WI38 (cell line): ENCODE results near the gene ZNF146.

Experiments
- H3K4me3 ChIP-seq: 2 replicates; pipeline ENCODE4 v1.5.1; 2011; ENCODE audit warnings: low read depth, mild to moderate bottlenecking, control low read depth, low read length
- CTCF ChIP-seq: IDR thresholded peaks from 2 replicates; pipeline ENCODE4 v1.5.1; 2012; ENCODE audit warnings: low read depth, mild to moderate bottlenecking, control low read depth, low read length

Gene ZNF146

GRCh38 chr19:36256064-36256463 is 41.2 kb downstream of the ZNF146 start:
- no peak for TF ChIP-seq CTCF
- H3K4me3 ChIP-seq, result no peak overlapping the region

GRCh38 chr19:36256853-36257519 is 42.1 kb downstream of the ZNF146 start:
- TF ChIP-seq CTCF, result no peak
- H3K4me3 ChIP-seq, result no peak overlapping the region

GRCh38 chr19:36257520-36257876 is 42.6 kb downstream of the ZNF146 start:
- TF ChIP-seq CTCF, result no peak
- no peak overlapping the region for H3K4me3 ChIP-seq

- no peak overlapping the region for H3K4me3 ChIP-seq
- no peak for TF ChIP-seq CTCF
These were observed 43.3 kb downstream of the ZNF146 start for GRCh38 chr19:36258028-36258875.

- H3K4me3 ChIP-seq, result no peak overlapping the region
- TF ChIP-seq CTCF, result no peak
These were observed 44.3 kb downstream of the ZNF146 start for GRCh38 chr19:36259211-36259610.

- no peak overlapping the region for H3K4me3 ChIP-seq
- no peak for TF ChIP-seq CTCF
These were observed 50.2 kb downstream of the ZNF146 start for GRCh38 chr19:36265064-36265463.

- TF ChIP-seq CTCF, result no peak
- H3K4me3 ChIP-seq, result no peak overlapping the region
These were observed 51.0 kb downstream of the ZNF146 start for GRCh38 chr19:36265856-36266374.
